HG03558 (cell line): ENCODE results near the gene EXOC4.

Experiments used
- ATAC-seq: cut with Tn5 transposase; IDR thresholded peaks from one replicate; pipeline ENCODE4 v1.9.1; 2021; ENCODE audit warnings: moderate number of reproducible peaks; ENCODE audit not compliant: unreplicated experiment; ENCODE audit errors: extremely low read depth

The EXOC4 gene

DNA sequence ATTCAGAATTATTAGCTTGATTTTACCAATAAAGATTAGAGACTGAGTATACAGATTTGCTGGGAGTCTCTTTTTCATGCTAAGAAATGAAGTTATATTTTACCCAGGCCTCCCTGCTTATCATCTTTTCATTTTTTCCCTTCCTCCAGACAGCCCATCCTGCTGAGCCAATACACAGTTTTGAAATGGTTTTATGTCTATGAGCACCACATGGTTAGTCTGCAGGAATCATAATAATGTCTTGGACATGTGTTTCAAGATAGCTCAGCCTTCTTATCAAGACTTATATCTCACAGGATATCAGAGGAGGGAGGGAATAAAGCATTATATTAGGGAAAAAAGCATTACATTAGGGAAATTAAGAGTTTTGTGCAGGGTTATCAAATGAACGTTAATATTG is 157.1 kb downstream of the EXOC4 start:
- ATAC-seq: no peak

DNA sequence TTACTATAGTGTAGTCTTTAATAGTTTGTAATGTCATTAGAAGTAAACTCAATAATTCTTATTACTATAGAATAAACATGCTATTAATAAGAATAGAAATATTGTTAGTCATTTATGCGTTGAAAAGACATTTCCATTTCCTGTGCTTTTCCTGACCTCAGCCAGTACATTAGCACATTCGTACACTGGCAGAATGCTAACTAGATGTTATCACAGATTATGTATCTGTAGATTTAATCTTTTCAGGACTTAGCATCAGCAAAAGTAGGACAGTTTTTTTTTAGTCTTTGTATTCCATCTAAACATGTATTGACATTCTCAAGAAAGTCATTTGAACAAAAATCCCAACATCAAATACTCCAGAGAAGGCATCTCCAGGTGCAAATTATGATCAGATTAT is 158.5 kb downstream of the EXOC4 start:
- ATAC-seq: no peak

DNA sequence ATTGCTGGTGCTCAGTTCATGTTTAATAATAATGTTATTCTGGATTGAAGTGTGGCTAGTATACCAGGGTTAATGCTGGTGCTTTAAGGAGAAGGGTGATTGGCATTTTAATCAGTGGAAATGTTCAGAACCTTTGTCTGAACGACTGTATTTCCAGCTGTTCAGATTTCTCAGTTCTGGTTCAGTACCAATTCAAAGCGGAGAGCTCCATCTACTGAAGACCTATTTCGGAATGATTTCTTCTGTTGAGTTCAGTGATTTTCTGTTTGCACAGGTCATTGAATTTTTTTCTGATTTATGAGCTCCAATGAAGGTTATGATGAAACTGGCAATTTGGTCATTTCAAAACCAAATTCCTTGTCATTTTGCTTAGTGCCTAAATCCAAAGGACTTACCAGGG is 160.1 kb downstream of the EXOC4 start:
- ATAC-seq: no peak

GRCh38 chr7:133419041-133419440 is 166.2 kb downstream of the EXOC4 start:
- ATAC-seq: no peak

DNA sequence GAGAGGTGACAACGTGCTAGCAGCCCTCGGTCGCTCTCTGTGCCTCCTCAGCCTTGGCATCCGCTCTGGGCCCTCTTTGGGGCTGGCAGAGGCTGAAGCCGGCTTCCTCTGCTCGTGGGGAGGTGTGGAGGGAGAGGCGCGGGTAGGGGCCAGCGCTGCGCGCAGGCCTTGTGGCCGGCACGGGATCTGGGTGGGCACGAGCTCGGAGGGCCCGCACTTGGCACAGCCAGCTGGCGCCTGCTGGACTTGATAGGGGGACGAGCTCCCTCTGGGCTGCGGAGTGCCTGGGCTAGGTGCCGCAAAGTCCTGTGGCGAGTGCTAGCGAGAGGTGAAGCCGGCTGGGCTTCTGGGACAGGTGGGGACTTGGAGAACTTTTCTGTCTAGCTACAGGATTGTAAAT is 170.7 kb downstream of the EXOC4 start:
- ATAC-seq: no peak

GRCh38 chr7:133428326-133428725 is 175.4 kb downstream of the EXOC4 start:
- ATAC-seq: no peak

GRCh38 chr7:133428876-133429275 is 176.0 kb downstream of the EXOC4 start:
- no peak for ATAC-seq

- ATAC-seq: no peak
Measured at GRCh38 chr7:133429371-133429770, 176.5 kb downstream of the EXOC4 start.

GRCh38 chr7:133431134-133431724 is 178.4 kb downstream of the EXOC4 start:
- ATAC-seq: no peak

DNA sequence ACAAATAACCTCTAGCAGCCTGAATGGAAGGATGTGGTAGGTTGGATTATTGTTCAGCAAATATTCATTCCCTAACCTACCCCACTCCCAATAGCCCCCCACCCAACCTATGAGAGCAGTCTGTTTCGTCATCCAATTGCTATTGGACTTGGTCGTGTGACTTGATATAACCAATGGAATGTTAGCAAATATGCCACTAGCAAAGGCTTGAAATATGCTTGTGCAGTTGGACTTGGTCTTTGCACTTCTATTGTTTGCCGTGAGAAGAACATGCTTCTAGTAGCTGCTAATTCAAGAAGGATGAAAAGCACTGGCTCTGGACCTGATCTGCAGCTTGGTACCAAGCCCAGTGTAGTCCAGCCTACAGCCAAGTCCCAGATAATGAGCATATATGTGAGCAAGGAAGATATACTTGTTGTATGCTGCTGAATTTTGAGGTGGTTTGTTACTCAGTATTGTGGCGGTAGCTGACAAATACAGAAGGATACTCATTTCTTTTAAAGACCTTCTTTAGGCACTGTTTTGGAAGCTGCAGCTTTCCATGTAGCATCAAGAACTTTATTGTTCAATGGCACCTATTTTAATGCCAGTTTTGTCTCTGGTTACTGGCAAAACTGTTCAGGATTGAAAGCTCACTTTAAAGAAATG is 180.4 kb downstream of the EXOC4 start:
- ATAC-seq: no peak

- ATAC-seq: no peak
Measured at GRCh38 chr7:133434246-133434865, 181.5 kb downstream of the EXOC4 start.

GRCh38 chr7:133436014-133436428 is 183.1 kb downstream of the EXOC4 start:
- ATAC-seq: no peak

DNA sequence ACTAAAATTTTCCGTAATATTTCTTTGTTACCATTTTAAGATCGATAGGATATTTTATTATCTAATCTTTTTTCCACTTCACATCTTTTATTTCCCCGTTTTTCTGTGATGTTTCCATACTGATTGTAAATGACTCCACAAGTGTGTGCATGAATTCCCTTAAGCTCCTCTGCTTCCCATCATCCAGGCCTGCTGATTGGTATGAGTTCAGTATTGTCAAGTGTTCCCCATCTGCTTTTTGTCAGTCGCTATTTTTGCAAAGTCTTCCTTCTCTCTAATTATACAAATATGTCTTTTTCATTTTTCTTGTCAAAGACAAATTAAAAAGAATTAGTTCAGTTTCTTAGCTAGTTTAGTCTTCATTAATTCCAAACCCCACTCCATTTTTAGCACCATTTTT is 184.7 kb downstream of the EXOC4 start:
- no peak for ATAC-seq

- ATAC-seq: no peak
Measured at GRCh38 chr7:133442818-133443217, 189.9 kb downstream of the EXOC4 start.

DNA sequence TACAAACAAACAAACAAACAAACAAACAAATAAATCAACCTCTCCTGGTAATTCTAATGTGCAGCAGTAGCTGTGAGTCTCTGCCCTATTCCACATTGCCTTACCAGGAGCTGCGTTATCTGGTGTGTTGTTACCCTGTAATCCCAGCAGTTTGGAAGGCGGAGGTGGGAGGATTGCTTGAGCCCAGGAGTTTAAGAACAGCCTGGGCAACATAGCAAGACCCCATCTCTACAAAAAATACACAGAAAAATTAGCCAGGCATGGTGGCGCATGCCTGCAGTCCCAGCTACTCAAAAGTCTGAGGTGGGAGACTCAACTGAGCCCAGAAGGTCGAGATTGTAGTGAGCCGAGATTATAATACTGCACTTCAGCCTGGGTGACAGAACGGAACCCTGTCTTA is 192.7 kb downstream of the EXOC4 start:
- ATAC-seq: no peak

- no peak for ATAC-seq
Measured at GRCh38 chr7:133448012-133448411, 195.1 kb downstream of the EXOC4 start.

GRCh38 chr7:133452577-133452976 is 199.7 kb downstream of the EXOC4 start:
- no peak for ATAC-seq

- ATAC-seq: no peak
Measured at GRCh38 chr7:133458688-133459087, 205.8 kb downstream of the EXOC4 start.

DNA sequence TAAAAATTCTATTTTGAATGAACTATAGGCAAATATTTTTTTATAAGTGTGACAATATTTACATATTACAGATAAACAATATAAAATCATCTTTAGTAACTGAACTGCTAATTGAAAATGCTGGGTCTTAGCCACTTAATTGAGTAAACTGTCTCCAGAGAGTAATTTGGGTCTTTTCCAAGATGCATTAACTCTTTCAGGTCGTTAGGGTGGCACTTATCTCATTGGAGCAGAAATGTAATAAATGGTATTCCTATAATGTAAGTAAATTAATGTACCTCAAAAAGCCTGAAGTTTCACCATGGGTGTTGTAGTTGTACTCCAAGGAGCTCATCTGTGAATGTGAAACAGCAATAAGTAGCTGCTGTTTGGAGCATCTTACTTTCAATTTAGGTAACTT is 208.5 kb downstream of the EXOC4 start:
- ATAC-seq: no peak

GRCh38 chr7:133475655-133476054 is 222.8 kb downstream of the EXOC4 start:
- no peak for ATAC-seq

DNA sequence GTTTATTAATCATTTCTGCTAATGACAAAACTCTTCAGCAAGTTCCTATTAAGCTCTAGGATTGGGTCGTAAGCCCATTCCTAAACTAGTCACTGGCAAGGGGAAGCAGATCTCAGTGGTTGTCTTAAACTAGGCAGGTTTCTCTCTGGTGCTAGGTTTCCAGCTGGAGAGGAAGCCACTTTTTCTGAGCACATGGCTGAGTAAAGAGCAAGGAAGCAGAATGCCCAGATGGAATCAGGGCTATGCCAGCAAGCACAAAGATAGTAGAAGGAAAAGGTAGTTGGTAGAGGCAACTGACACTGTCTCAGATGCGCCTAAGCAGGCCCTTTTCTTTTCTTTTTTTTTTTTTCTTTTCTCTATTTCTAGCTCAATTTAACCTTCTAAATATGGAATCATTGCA is 224.9 kb downstream of the EXOC4 start:
- no peak for ATAC-seq

DNA sequence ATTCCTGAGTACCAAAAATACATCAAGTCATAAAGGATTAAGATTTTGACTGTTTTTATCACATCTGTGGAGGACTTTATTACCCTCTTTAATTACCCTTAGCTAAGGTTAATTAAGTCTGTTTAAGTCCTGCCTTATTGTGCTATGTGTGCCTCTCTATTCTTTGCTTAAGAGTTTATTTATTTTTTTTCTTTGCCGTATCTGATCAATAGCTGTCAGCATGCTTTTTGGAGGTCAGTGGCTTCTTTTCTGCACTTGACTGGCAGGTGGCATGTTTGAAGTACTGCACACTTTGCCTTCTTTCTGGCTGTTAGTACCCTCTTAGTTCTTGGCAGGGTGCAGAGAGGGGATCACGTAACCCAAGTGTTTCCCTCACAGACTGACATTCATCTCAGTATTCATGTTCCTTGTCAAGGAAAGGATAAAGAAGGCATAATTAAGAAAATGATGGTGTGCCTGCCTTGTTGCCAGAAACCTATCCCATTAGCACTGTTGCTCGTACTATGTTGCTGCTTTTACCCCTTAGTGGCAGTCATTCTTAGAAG is 225.8 kb downstream of the EXOC4 start:
- no peak for ATAC-seq
